ENCODE measurements around the gene CEP104. TPM values are rescaled to one million over a fixed set of nuclear protein-coding genes. Genes with fewer than 3 reads are reported as not detected.

The CEP104 gene
- polyA plus RNA-seq, 1 of the 3 experiments (the other 2 are of a cell fraction), result 19.2 TPM

DNA sequence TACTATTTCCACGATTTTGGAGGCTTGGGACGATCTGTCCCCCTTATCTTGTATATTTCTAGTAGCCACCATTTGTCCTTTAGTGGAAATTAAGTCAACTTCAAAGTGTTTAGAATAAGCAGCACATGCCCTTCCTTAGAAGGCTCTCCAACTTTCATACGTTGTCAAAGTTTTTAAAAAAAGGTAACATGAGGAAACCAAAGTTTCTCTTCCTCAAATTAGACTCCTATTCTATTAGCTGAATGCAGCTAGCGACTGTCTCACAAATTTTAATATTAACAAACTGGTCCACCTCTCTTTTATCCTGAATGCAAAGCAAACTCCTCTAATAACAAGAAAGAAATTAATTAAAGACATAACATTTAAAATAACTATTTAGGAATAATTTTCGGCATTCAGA is 36.2 kb upstream of the CEP104 start (continued):
- TF ChIP-seq EP300 (IDR thresholded peaks at IDR 0.05; ENCODE audit: borderline replicate concordance in 1 of 2, low read depth in 1 of 2, low read length in 1 of 2), result no peak
- TF ChIP-seq RXRA (IDR thresholded peaks at IDR 0.05; ENCODE audit: borderline replicate concordance, low read depth), result no peak
- TF ChIP-seq MXI1 (IDR thresholded peaks at IDR 0.05; ENCODE audit: low read depth, low read length), result no peak
- TF ChIP-seq, protein P1, sequence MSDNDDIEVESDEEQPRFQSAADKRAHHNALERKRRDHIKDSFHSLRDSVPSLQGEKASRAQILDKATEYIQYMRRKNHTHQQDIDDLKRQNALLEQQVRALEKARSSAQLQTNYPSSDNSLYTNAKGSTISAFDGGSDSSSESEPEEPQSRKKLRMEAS (IDR thresholded peaks at IDR 0.05; ENCODE audit: low read depth), result no peak

DNA sequence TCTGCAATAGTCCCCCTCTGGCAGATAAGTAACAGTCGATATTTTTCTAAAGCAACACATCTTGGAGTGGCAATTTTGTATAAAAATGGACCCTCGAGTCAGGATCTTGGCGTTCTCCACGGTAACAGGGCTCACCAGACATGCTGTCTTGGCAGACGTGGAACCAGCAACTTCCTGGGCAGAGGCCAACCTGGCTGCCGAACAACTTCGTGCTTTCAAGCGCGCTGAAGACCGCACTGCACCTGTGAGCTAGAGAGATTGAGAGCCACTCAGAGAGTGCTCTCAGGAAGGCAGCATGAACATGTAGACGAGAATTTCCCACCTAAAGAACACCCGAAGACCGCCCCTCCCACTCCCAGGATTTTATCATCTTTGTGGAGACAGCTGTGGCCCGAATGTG is 35.7 kb upstream of the CEP104 start:
- CTCF ChIA-PET, result no interaction called here
- Histone ChIP-seq H3K9me3 (no peaks in the 10 kb centered on the region), H3K27ac (ENCODE audit: low read depth in 2 of 2, low read length in 1 of 2) (no peak overlapping the region), H3K9me2 (no peaks in the 10 kb centered on the region), H3K4me3 (ENCODE audit: low read depth in 2 of 2, low read length in 1 of 2) (no peak overlapping the region), H3F3A (replicated peaks; ENCODE audit: insufficient read depth) (no peaks in the 10 kb centered on the region), H3K27me3 (ENCODE audit: insufficient read depth) (no peaks in the 10 kb centered on the region), H3K4me2 (no peak overlapping the region), H3K4me1 (ENCODE audit: control insufficient read depth in 1 of 2, insufficient read depth in 2 of 2, low read depth in 1 of 2, low read length in 1 of 2) (no peaks in the 10 kb centered on the region; a peak in 1 of 4 replicates), H3K36me3 (replicated peaks in 1 of 2; ENCODE audit: control insufficient read depth in 1 of 2, insufficient read depth in 2 of 2, low read length in 1 of 2) (peaks cover under 1 to 34% of the 10 kb centered on the region in 2 experiments), H2AFZ (ENCODE audit: low read depth) (no peak overlapping the region), H3K79me2 (ENCODE audit: insufficient read depth) (peaks cover 51% of the 10 kb centered on the region), H4K20me1 (ENCODE audit: insufficient read depth) (0 out of 2 replicates have a peak, but pooled peaks cover 9% of the 10 kb centered on the region), H3K9ac (no peak overlapping the region)
- POLR2A ChIA-PET, result no interaction called here
- 90% methylated on average over 9 of the region's 14 CpGs for WGBS (ENCODE audit: low lambda C conversion rate)
- TF ChIP-seq RAD21 (IDR thresholded peaks at IDR 0.05; ENCODE audit: low read length) (no peak), NRF1 (IDR thresholded peaks at IDR 0.05; ENCODE audit: low read depth, low read length) (no peak), EP300 (IDR thresholded peaks at IDR 0.05; ENCODE audit: borderline replicate concordance in 1 of 2, low read depth in 1 of 2, low read length in 1 of 2) (no peak), SMC3 (IDR thresholded peaks at IDR 0.05; ENCODE audit: low read depth, low read length) (no peak)
- no peak for DNase-seq

DNA sequence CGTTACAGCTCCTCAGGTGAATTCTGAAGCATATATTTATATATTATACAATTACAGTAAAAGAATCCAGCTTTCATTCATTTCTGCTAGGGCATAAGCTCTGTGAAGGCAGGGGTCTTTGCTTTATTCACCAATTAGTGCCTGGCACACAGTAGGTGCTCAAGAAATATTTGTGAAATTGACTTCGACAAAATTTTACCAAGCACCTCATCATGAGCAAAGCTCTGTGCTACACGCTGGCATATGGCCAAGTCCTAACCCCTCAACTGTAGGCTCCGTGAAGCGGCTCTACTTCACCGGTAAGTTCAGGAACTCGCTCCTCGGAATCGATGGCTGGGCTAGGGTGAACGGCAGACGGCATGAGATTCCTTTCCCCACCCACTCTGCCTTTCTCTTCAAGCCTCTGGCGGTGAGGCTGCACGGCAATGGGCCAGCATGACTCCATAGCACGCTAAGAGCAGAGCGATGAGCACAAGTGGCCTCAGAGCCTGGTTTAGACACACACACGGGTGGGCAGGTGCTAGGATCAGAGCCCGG is 34.4 kb upstream of the CEP104 start:
- Histone ChIP-seq H3K4me2 (no peak overlapping the region), H2AFZ (ENCODE audit: low read depth) (no peak overlapping the region), H3K36me3 (replicated peaks in 1 of 2; ENCODE audit: control insufficient read depth in 1 of 2, insufficient read depth in 2 of 2, low read length in 1 of 2) (peaks cover 3 to 39% of the 10 kb centered on the region in 2 experiments), H3K4me1 (ENCODE audit: control insufficient read depth in 1 of 2, insufficient read depth in 2 of 2, low read depth in 1 of 2, low read length in 1 of 2) (no peaks in the 10 kb centered on the region; a peak in 1 of 4 replicates), H3K9me2 (no peaks in the 10 kb centered on the region), H3K27ac (ENCODE audit: low read depth in 2 of 2, low read length in 1 of 2) (no peak overlapping the region), H3K4me3 (ENCODE audit: low read depth in 2 of 2, low read length in 1 of 2) (no peak overlapping the region), H3K9ac (no peak overlapping the region), H3K79me2 (ENCODE audit: insufficient read depth) (peaks cover 37% of the 10 kb centered on the region), H4K20me1 (ENCODE audit: insufficient read depth) (0 out of 2 replicates have a peak, but pooled peaks cover 6% of the 10 kb centered on the region), H3K9me3 (no peaks in the 10 kb centered on the region), H3K27me3 (ENCODE audit: insufficient read depth) (no peaks in the 10 kb centered on the region), H3F3A (replicated peaks; ENCODE audit: insufficient read depth) (no peaks in the 10 kb centered on the region)
- ChIA-PET POLR2A (no interaction called here), CTCF (interaction anchor here (1.0 to 1.3 kb wide), 2 partner anchors 20 to 22 kb away, joined by 3 read pairs; no protein-coding TSS in a partner anchor)
- TF ChIP-seq, protein P2, sequence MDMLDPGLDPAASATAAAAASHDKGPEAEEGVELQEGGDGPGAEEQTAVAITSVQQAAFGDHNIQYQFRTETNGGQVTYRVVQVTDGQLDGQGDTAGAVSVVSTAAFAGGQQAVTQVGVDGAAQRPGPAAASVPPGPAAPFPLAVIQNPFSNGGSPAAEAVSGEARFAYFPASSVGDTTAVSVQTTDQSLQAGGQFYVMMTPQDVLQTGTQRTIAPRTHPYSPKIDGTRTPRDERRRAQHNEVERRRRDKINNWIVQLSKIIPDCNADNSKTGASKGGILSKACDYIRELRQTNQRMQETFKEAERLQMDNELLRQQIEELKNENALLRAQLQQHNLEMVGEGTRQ (IDR thresholded peaks at IDR 0.05; ENCODE audit: borderline replicate concordance, low read depth, low read length), result no peak
- no peak for TF ChIP-seq EZH2phosphoT487 (IDR thresholded peaks at IDR 0.05; ENCODE audit: borderline replicate concordance, low read depth)
- no peak for TF ChIP-seq SMC3 (IDR thresholded peaks at IDR 0.05; ENCODE audit: low read depth, low read length)
- TF ChIP-seq MEF2A (IDR thresholded peaks at IDR 0.05; ENCODE audit: borderline replicate concordance, low read depth), result no peak
- no peak for TF ChIP-seq GABPA (IDR thresholded peaks at IDR 0.05; ENCODE audit: low read depth)
- TF ChIP-seq, protein P3, sequence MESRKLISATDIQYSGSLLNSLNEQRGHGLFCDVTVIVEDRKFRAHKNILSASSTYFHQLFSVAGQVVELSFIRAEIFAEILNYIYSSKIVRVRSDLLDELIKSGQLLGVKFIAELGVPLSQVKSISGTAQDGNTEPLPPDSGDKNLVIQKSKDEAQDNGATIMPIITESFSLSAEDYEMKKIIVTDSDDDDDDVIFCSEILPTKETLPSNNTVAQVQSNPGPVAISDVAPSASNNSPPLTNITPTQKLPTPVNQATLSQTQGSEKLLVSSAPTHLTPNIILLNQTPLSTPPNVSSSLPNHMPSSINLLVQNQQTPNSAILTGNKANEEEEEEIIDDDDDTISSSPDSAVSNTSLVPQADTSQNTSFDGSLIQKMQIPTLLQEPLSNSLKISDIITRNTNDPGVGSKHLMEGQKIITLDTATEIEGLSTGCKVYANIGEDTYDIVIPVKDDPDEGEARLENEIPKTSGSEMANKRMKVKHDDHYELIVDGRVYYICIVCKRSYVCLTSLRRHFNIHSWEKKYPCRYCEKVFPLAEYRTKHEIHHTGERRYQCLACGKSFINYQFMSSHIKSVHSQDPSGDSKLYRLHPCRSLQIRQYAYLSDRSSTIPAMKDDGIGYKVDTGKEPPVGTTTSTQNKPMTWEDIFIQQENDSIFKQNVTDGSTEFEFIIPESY (IDR thresholded peaks at IDR 0.05; ENCODE audit: borderline replicate concordance, low read depth), result no peak
- 96% methylated on average over 9 of the region's 17 CpGs for WGBS (ENCODE audit: low lambda C conversion rate)
- no peak for DNase-seq

Measured in SK-N-SH (cell line).